Activated T-cell treated with anti-CD3 and anti-CD28 coated beads, Interleukin-2, amount 50 U/mL, for 4 hours (primary cell): ENCODE data around the gene POLE3. TPM values are rescaled to one million over a fixed set of nuclear protein-coding genes. Genes with fewer than 3 reads are reported as not detected.
A peak's percentile ranks its signal among the peaks of the same experiment; 100 is the strongest.
"Not testable (repeated sequence)": the region's sequence is repeated elsewhere in the genome, so short reads cannot be mapped to it uniquely, and the experiment has no call there.

ENCODE experiments used
- ATAC-seq, 2 donors: fragments of 200-7000 bp; cut with Tn5 transposase; one replicate each; pipeline ENCODE4 v1.10.0; 2021
- DNase-seq: peaks from one replicate; pipeline ENCODE4 v3.0.0-alpha.2; 2020
- H3K27me3 Mint-ChIP-seq: one replicate; pipeline ENCODE4 v1.8.0; 2021; ENCODE audit warnings: low read depth, mixed read lengths
- H3K36me3 Mint-ChIP-seq: one replicate; pipeline ENCODE4 v1.8.0; 2022; ENCODE audit warnings: mixed read lengths; ENCODE audit not compliant: insufficient read depth
- H3K4me1 Mint-ChIP-seq: one replicate; pipeline ENCODE4 v1.8.0; 2021; ENCODE audit warnings: low read depth, mixed read lengths
- H3K4me3 Mint-ChIP-seq: one replicate; pipeline ENCODE4 v1.8.0; 2021; ENCODE audit warnings: mild to moderate bottlenecking, moderate library complexity, mixed read lengths
- H3K9me3 Mint-ChIP-seq: one replicate; pipeline ENCODE4 v1.8.0; 2021; ENCODE audit warnings: mixed read lengths
- total RNA-seq, 3 donors: library from RNA; stranded (reverse); gene quantifications; one replicate each; pipeline ENCODE4 v1.2.1, GENCODE V29; 2021

Gene POLE3
- total RNA-seq, 3 donors from 2014 or later = 97.5 to 111 (median 106) TPM

DNA sequence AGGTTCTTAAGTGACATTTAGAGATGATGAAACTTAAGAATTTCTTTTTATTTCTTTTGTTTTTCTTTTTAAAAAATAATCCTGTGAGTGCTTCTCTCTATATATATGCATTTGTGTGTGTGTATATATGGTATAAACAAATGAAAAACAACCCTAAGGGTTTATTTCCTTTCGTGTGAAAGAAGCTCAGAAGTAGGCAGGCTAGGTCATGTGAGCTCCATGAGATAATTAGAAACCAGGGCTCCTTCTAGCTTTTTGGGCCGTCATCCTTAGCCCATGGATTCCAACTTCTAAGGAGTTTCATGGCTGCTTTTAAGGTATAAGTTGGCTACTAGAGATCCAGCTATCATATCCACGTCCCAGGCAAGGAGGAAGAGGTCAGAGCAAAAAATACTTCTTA, 11.3 kb upstream of the POLE3 start:
- Mint-ChIP-seq H3K27me3 (peaks cover 2% of the 10 kb centered on the region), H3K36me3 (no peaks in the 10 kb centered on the region), H3K9me3 (no peaks in the 10 kb centered on the region), H3K4me1 (no peaks in the 10 kb centered on the region), H3K4me3 (no peak overlapping the region)
- ATAC-seq (no peak), DNase-seq (no peak)

DNA sequence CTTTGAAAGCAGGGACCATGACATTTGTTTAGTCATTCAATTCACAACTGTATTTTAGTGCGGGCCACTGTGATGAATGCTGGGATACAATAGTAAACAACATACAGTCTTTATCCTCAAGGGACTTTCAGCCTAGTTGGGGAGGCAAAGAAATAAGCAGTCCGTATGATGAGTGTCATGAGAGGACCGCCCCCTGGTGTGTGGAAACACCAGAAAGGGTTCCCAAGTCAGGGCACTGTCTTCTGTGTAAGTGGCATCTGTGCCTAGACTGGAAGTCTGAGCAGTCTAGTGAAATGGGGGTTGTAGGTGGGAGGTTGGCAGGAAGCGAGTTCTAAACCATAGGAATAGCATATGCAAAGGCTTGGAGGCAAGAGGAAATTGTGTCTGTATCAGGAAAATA, 6.9 kb upstream of the POLE3 start:
- no peak overlapping the region for H3K4me3 Mint-ChIP-seq
- no peak for DNase-seq
- H3K27me3 Mint-ChIP-seq = no peaks in the 10 kb centered on the region
- H3K4me1 Mint-ChIP-seq = no peaks in the 10 kb centered on the region
- no peaks in the 10 kb centered on the region for H3K9me3 Mint-ChIP-seq
- H3K36me3 Mint-ChIP-seq = no peaks in the 10 kb centered on the region
- no peak for ATAC-seq

DNA sequence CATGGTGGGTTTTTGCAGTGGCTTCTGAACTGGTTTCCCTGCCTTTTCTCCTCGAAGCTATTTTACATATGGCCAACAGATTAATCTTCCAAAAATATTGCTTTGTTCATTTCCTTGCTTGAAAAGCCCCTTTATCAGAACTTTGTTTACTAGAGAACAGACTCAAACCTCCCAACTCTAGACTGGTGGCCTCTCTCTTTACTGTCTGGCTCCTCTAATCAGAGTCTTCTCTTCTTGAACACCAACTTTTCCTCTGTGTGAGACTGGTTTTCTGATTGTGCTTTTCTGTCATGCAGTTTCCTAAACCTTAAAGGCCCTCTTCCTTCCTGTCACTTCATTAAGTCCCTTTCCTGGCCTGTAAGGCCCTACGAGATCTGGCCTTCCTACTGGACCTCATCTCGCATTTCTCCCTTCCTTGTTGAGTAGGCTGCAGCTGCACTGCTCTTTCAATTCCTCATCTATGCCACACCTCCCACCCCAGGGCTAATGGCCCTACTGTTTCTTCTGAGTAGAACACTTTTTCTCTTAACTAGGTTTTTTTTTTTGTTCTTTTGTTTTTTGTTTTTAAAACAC, 5.8 kb upstream of the POLE3 start:
- H3K4me1 Mint-ChIP-seq = no peaks in the 10 kb centered on the region
- no peak for DNase-seq
- no peaks in the 10 kb centered on the region for H3K36me3 Mint-ChIP-seq
- no peaks in the 10 kb centered on the region for H3K9me3 Mint-ChIP-seq
- no peak for ATAC-seq
- no peaks in the 10 kb centered on the region for H3K27me3 Mint-ChIP-seq
- H3K4me3 Mint-ChIP-seq = no peak overlapping the region

DNA sequence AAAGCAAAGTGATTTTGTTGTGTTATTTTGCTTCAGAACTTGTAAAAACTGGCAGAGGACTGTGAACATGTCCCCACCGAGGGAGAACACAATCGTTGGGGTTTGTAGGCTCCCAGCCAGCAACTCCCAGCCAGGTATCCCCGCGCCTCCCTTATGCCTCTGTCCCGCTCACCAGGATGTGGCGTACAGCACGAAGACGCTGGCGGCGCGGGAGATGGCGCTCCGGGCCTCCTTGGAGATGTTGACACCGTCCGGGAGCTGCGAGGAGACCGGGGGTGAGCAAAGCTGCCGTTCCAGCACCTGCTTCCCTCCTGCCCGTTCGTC, 630 bp downstream of the POLE3 start:
- ATAC-seq = peak; percentile 18 to 28
- H3K4me1 Mint-ChIP-seq = peaks cover 27% of the 10 kb centered on the region
- no peaks in the 10 kb centered on the region for H3K9me3 Mint-ChIP-seq
- H3K36me3 Mint-ChIP-seq = peaks cover 23% of the 10 kb centered on the region
- no peak for DNase-seq
- peak overlapping the region; percentile 98 for H3K4me3 Mint-ChIP-seq
- H3K27me3 Mint-ChIP-seq = no peaks in the 10 kb centered on the region

DNA sequence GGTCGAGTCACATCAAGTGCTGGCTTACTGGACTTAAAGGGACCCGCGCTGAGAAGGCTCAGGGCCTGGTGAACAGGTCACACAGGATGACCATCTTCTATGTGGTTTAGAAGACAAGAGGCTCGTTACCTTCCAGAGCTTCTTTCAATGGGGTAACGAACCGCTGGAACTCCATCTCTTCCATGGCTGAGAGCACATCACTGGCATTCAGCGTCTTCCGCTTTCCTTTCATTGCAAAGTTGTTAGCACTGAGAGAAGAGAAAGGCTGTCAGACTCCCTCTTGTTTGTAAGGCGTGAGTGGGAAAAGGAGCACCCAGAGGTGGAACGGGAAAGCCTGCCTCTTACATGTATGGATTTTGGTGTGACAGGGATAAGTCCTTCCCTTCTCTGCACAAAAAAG, 994 bp downstream of the POLE3 start:
- H3K27me3 Mint-ChIP-seq = no peaks in the 10 kb centered on the region
- ATAC-seq = no peak

DNA sequence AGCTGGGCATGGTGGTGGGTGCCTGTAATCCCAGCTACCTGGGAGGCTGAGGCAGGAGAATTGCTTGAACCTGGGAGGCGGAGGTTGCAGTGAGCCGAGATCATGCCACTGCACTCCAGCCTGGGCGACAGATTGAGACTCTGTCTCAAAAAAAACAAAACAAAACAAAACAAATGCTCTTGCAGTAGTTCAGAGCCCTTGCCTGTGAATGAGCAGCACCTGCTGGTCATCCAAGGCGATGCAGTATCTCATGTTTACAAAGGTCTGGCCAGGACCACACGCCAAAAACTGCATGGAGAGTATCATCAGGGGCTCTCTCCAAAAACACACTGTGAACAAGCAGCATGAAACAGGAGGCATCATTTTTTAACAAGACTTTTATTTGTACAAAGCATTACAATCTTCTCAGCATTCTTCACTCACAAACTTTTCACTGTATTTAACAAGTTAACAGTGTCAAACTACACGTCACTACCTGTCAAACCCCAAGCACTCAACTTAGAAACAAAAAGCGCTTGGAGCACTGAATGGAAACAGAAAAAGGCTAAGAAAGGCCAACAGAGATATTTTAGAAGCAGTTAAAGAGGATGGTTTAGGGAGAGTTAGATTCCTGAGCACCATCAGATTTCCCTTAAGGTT, 3.5 kb downstream of the POLE3 start:
- H3K27me3 Mint-ChIP-seq = not testable (repeated sequence)

More for the DNA sequence above, 994 bp downstream of the POLE3 start:
- peak overlapping the region; percentile 98 for H3K4me3 Mint-ChIP-seq
- H3K4me1 Mint-ChIP-seq = peaks cover 27% of the 10 kb centered on the region
- H3K36me3 Mint-ChIP-seq = peaks cover 23% of the 10 kb centered on the region
- no peak for DNase-seq
- no peaks in the 10 kb centered on the region for H3K9me3 Mint-ChIP-seq

DNA sequence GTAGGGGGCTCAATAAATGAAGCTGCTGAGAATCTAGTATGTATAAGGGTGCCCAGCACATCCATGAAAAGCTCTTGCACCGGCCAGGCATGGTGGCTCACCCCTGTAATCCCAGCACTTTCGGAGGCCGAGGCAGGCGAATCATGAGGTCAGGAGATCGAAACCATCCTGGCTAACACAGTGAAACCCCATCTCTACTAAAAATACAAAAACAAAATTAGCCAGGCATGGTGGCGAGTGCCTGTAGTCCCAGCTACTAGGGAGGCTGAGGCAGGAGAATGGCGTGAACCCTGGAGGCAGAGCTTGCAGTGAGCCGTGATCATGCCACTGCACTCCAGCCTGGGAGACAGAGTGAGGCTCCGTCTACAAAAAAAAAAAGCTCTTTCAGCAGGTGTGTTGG, 4.1 kb downstream of the POLE3 start:
- H3K4me1 Mint-ChIP-seq = peaks cover 33% of the 10 kb centered on the region
- H3K27me3 Mint-ChIP-seq, ATAC-seq, H3K9me3 Mint-ChIP-seq, DNase-seq, H3K4me3 Mint-ChIP-seq: not testable (repeated sequence)
- H3K36me3 Mint-ChIP-seq = peaks cover 23% of the 10 kb centered on the region

More for the DNA sequence above, 3.5 kb downstream of the POLE3 start:
- DNase-seq = peak; percentile 39
- not testable (repeated sequence) for H3K9me3 Mint-ChIP-seq, ATAC-seq
- Mint-ChIP-seq H3K4me1 (peaks cover 27% of the 10 kb centered on the region), H3K4me3 (peak overlapping the region; percentile 39), H3K36me3 (peaks cover 23% of the 10 kb centered on the region)

DNA sequence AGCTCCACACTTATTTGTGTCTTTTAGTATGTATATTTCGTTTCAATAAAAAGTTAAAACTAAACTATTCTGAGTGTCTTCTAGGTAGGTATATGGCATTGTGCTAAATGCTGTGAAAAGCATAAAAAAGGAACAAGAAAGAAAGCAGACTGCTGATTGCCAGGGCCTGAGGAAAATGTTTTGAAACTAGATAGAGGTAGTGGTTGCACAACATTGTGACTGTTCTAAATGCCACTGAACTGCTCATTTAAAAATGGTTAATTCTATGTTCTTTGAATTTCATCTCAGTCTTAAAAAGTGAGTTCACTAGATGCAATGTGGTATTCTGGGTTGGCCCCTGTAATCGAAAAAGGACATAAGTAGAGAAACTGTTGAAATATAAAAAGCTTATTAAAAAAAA, 6.8 kb downstream of the POLE3 start:
- Mint-ChIP-seq H3K9me3 (no peaks in the 10 kb centered on the region), H3K4me3 (no peak overlapping the region), H3K36me3 (peaks cover 13% of the 10 kb centered on the region), H3K27me3 (no peaks in the 10 kb centered on the region), H3K4me1 (peaks cover 37% of the 10 kb centered on the region)
- ATAC-seq = no peak
- DNase-seq = no peak

DNA sequence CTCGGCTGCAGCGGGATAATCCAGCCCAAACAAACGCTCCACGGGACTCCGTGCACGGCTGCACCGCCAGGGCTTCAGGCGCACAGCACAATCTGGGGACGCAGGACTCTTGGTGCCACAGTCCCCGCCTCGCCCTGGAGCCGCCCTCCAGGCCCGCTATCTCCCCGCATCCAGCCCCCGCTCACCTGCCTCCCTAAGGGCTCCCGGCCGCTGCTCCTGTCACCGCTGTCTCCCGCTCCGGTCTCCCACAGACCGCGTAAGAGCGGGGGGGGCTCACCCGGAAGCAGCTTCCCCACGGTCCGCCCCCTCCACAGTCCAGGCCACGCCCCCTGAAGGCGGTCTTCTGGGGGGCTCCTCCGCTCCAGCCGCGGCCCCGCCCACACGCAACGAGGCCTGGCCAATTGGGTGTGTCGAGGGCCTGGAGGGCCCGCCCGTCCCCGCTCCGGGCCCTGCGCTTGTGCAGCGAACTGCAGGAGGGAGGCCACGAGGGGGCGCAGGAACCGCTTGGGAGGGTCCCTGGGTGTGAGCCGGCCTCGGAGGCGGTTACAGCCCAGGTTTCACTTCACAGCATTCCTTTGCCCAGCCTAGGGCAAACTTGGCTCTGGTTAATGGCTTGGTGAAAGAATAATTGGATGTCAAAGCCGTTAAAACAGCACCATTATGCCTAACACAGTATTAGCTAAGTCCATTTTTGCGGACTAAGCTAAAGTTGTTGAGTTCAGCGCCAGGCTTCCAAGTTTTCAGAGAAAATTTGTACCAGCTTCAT, 9.3 kb downstream of the POLE3 start, which contains the start of gene ALAD:
Gene ALAD (minus strand): TSS at position 258 of the 766 bp plus-strand sequence. CDS start 7,725 bp downstream, outside the sequence.
- no peaks in the 10 kb centered on the region for H3K36me3 Mint-ChIP-seq
- no peaks in the 10 kb centered on the region for H3K27me3 Mint-ChIP-seq
- H3K4me3 Mint-ChIP-seq = peak within 1 kb of the TSS; percentile 89
- peak; percentile 100 for DNase-seq
- H3K9me3 Mint-ChIP-seq = no peaks in the 10 kb centered on the region
- H3K4me1 Mint-ChIP-seq = peaks cover 23% of the 10 kb centered on the region
- peak; percentile 100 for ATAC-seq

DNA sequence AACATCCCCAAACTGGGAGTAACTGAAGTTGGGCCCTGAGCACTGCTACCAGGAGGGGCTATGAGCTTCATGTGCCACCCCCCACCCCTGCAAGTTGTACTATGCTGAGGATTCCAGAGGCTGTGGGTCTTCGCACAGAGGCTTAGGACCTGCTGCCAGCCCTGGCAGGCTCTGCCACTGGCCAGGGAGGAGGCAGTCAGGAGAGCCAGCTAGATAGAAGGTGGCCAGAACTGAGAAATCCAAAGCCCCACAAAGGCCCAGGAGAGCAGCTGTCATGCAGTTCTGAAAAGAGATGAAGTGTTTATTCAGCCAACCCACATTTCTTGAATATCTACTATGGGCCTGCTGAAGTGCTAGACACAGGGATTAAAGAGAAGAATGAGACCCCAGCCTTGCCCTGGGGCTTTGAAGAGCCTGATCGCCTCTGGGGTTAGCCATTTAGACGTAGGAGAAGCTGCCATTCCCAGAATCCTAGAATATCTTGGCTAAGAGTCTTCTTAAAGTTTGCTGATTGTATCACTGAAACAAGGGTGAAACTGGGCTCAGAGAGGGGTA, 10.8 kb downstream of the POLE3 start:
- DNase-seq = no peak
- ATAC-seq = no peak
- no peaks in the 10 kb centered on the region for H3K27me3 Mint-ChIP-seq
- H3K36me3 Mint-ChIP-seq = peaks cover 3% of the 10 kb centered on the region
- no peaks in the 10 kb centered on the region for H3K9me3 Mint-ChIP-seq
- peaks cover 23% of the 10 kb centered on the region for H3K4me1 Mint-ChIP-seq
- H3K4me3 Mint-ChIP-seq = peak overlapping the region; percentile 89

DNA sequence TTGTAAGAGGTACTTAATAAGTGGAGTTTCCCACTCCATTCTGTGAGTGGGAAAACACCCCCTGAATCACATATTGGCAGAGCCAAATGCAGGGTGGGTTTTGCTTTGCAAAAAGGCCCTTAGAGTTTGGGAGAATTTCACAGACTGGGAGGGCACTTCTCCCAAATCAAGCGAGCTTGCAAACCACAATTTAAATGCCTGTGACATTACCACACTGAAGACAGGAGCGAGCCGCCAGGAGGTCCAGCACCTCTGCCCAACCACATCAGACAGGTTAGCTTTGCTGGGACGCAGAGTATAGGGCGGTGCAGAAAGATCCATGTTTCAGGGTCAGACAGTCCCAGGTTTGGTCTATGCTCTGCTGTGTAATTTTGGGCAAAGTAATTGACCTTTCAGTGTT, 11.7 kb downstream of the POLE3 start:
- Mint-ChIP-seq H3K36me3 (peaks cover 3% of the 10 kb centered on the region), H3K4me3 (peak overlapping the region; percentile 49), H3K27me3 (no peaks in the 10 kb centered on the region), H3K9me3 (no peaks in the 10 kb centered on the region), H3K4me1 (peaks cover 23% of the 10 kb centered on the region)
- ATAC-seq (no peak), DNase-seq (no peak)

DNA sequence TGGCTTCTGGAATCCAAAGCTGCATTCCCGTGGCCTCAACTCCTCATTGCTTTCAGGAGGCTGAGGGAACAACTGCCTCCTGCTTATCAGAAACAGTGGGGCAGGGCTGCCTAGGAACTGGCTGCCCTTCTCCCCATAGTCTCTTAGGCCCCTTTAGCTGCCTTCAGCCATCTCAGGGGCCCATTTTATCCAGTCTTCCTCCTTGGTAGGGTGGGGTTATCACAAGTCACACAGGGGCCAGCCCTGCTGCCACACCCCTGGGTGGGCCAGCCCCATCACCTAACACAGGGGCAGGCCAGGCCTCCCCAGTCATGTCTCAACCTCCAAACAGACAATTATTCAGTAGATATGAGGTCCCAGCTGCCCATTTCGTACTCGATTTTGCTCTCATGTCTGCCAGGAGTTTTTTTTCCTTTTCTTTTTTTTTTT, 13.3 kb downstream of the POLE3 start:
- DNase-seq = no peak
- no peak for ATAC-seq
- no peaks in the 10 kb centered on the region for H3K27me3 Mint-ChIP-seq
- H3K9me3 Mint-ChIP-seq = no peaks in the 10 kb centered on the region
- peaks cover 23% of the 10 kb centered on the region for H3K4me1 Mint-ChIP-seq
- no peak overlapping the region for H3K4me3 Mint-ChIP-seq
- peaks cover 3% of the 10 kb centered on the region for H3K36me3 Mint-ChIP-seq

DNA sequence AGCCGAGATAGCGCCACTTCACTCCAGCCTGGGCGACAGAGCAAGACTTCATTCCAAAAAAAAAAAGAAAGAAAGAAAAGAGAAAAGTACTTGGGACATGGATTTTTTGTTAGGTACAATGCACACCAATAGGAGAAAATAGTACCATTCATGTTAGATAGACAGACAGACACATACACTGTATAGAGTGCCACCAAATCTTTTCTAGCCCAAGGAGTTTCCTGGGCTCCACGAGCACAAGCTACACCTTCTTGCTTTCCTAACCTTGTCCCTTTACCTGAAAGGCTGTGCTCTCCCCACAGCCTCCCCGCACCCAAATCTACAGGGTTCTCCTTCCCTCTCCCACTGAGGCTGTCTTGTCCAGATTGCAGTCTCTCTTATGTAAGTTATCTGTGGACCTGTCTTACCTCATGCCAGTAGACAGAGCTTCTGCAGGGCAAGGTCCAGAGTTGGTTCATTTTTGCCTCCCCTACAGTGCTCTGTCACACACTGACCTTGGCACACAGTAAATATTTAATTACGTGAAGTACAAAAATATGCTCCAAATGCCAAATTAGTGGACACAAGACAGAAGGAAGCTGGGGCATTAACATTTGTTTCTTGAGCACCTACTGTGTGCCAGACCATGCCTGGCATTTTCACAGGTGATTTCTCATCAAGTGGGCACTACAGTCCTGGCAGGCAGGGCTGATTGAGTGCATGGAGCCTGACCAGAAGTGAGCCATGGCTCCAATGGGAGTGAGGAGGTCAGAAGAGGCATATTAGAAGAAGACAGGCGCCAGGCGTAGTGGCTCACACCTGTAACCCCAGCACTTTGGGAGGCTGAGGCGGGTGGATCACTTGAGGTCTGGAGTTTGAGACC, 15.2 kb downstream of the POLE3 start:
- no peak overlapping the region for H3K4me3 Mint-ChIP-seq
- no peak for ATAC-seq

DNA sequence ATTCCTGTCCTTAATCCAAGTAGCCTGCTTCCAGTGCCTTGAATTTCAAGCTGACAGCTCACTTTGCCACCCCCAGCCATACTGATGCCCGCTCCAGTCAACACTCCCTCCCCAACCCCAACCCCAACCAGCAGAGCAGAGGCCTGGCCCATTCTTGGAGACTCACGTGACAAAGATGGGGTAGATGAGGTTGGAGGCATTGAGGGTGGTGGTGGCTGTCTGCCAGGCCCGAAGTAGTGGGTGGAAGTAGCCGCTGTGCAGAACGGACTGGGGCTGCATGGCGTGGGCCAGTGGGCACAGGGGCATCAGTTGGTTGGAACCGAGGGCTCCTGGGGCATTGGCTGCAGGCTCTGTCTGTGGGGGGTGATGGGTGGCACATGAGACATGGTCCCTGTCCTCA, 17.2 kb downstream of the POLE3 start:
- Mint-ChIP-seq H3K36me3 (peaks cover 10% of the 10 kb centered on the region), H3K4me3 (no peak overlapping the region), H3K9me3 (no peaks in the 10 kb centered on the region)

More for the DNA sequence above, 15.2 kb downstream of the POLE3 start:
- Mint-ChIP-seq H3K9me3 (no peaks in the 10 kb centered on the region), H3K27me3 (no peaks in the 10 kb centered on the region), H3K4me1 (peaks cover 15% of the 10 kb centered on the region), H3K36me3 (peaks cover 9% of the 10 kb centered on the region)
- DNase-seq = no peak

More for the DNA sequence above, 17.2 kb downstream of the POLE3 start:
- DNase-seq = no peak
- ATAC-seq = no peak
- H3K4me1 Mint-ChIP-seq = peaks cover 2% of the 10 kb centered on the region
- H3K27me3 Mint-ChIP-seq = no peaks in the 10 kb centered on the region
